Osteoblast (primary cell): ENCODE data around the gene AHI1. TPM values are rescaled to one million over a fixed set of nuclear protein-coding genes. Genes with fewer than 3 reads are reported as not detected.

Experiments used
- DNase-seq: peaks from one replicate; pipeline ENCODE4 v3.0.0; 2011; ENCODE audit warnings: low spot score, mixed read lengths; ENCODE audit not compliant: insufficient read length; ENCODE audit errors: missing footprints
- H2AFZ ChIP-seq: 2 replicates; pipeline ENCODE4 v1.6.0; 2011; ENCODE audit warnings: mild to moderate bottlenecking, low read length
- H3K27ac ChIP-seq: 2 replicates; pipeline ENCODE4 v1.5.1; 2011; ENCODE audit warnings: mild to moderate bottlenecking, low read depth, low read length, moderate library complexity
- H3K27me3 ChIP-seq: 2 replicates; pipeline ENCODE4 v1.6.0; 2012; ENCODE audit warnings: mild to moderate bottlenecking, control low read depth, inconsistent platforms, low read length, moderate library complexity; ENCODE audit not compliant: insufficient read depth
- H3K36me3 ChIP-seq: 2 replicates; pipeline ENCODE4 v1.5.1; 2011; ENCODE audit warnings: mild to moderate bottlenecking, low read length, control low read depth, moderate library complexity; ENCODE audit not compliant: insufficient read depth
- H3K4me1 ChIP-seq: 2 replicates; pipeline ENCODE4 v1.5.1; 2011; ENCODE audit warnings: mild to moderate bottlenecking, low read length, control low read depth, moderate library complexity; ENCODE audit not compliant: insufficient read depth
- H3K4me2 ChIP-seq: 2 replicates; pipeline ENCODE4 v1.6.0; 2011; ENCODE audit warnings: mild to moderate bottlenecking, low read length; ENCODE audit not compliant: insufficient read depth
- H3K4me3 ChIP-seq: fragments of 200-600 bp; sonication (generic); 3 replicates; pipeline ENCODE4 v1.5.1; 2012; ENCODE audit warnings: mild to moderate bottlenecking, low read length, inconsistent platforms; ENCODE audit not compliant: insufficient read depth
- H3K79me2 ChIP-seq: 2 replicates; pipeline ENCODE4 v1.6.0; 2012; ENCODE audit warnings: mild to moderate bottlenecking, low read length, control low read depth, inconsistent platforms; ENCODE audit not compliant: insufficient read depth
- H3K9me3 ChIP-seq: 2 replicates; pipeline ENCODE4 v1.5.1; 2011; ENCODE audit warnings: low read depth, low read length, control low read depth
- H4K20me1 ChIP-seq: 2 replicates; pipeline ENCODE4 v1.6.0; 2012; ENCODE audit warnings: mild to moderate bottlenecking, low read length, control low read depth; ENCODE audit not compliant: insufficient read depth
- CTCF ChIP-seq: IDR thresholded peaks from 2 replicates; pipeline ENCODE4 v1.5.1; 2011; ENCODE audit warnings: mild to moderate bottlenecking, low read depth, low read length, moderate library complexity; ENCODE audit errors: extremely low read depth
- total RNA-seq: library from RNA; depleted of rRNA; stranded (reverse); fragments of >200 nt; gene quantifications from 2 replicates; pipeline ENCODE4 v1.2.3, GENCODE V29; 2012

Gene AHI1
- total RNA-seq, 1 donor: 50.3 TPM

- Histone ChIP-seq H3K79me2 (no peaks in the 10 kb centered on the region), H3K4me3 (no peak overlapping the region), H3K9me3 (no peaks in the 10 kb centered on the region), H3K4me2 (no peak overlapping the region), H3K27ac (no peak overlapping the region), H3K4me1 (peaks cover 31% of the 10 kb centered on the region), H2AFZ (peak overlapping the region; percentile 23), H4K20me1 (no peaks in the 10 kb centered on the region), H3K27me3 (no peaks in the 10 kb centered on the region), H3K36me3 (no peaks in the 10 kb centered on the region)
- no peak for TF ChIP-seq CTCF
- DNase-seq: no peak
Measured at GRCh38 chr6:135532559-135532958, 35.0 kb upstream of the AHI1 start.

GRCh38 chr6:135531954-135532490 lies 34.5 kb upstream of the AHI1 start:
- Histone ChIP-seq H3K4me1 (peaks cover 26% of the 10 kb centered on the region), H3K27me3 (no peaks in the 10 kb centered on the region), H4K20me1 (no peaks in the 10 kb centered on the region), H3K4me2 (no peak overlapping the region), H3K4me3 (no peak overlapping the region), H2AFZ (peak overlapping the region; percentile 23), H3K27ac (no peak overlapping the region), H3K36me3 (no peaks in the 10 kb centered on the region), H3K79me2 (no peaks in the 10 kb centered on the region), H3K9me3 (no peaks in the 10 kb centered on the region)
- DNase-seq: no peak
- TF ChIP-seq CTCF: no peak

- Histone ChIP-seq H3K4me1 (peaks cover 7% of the 10 kb centered on the region), H3K4me2 (no peak overlapping the region), H3K36me3 (no peaks in the 10 kb centered on the region), H4K20me1 (no peaks in the 10 kb centered on the region), H3K79me2 (no peaks in the 10 kb centered on the region), H2AFZ (no peak overlapping the region), H3K9me3 (no peaks in the 10 kb centered on the region), H3K4me3 (no peak overlapping the region), H3K27me3 (no peaks in the 10 kb centered on the region), H3K27ac (no peak overlapping the region)
- DNase-seq: no peak
- no peak for TF ChIP-seq CTCF
Measured at GRCh38 chr6:135530113-135530512, 32.6 kb upstream of the AHI1 start.

GRCh38 chr6:135527960-135528249 lies 30.4 kb upstream of the AHI1 start:
- H4K20me1 ChIP-seq: no peaks in the 10 kb centered on the region

More at GRCh38 chr6:135527960-135528249, 30.4 kb upstream of the AHI1 start:
- H3K9me3 ChIP-seq: no peaks in the 10 kb centered on the region
- H3K27me3 ChIP-seq: no peaks in the 10 kb centered on the region
- no peaks in the 10 kb centered on the region for H3K36me3 ChIP-seq
- H3K79me2 ChIP-seq: no peaks in the 10 kb centered on the region
- DNase-seq: no peak
- H3K4me1 ChIP-seq: no peaks in the 10 kb centered on the region
- no peak overlapping the region for H2AFZ ChIP-seq
- TF ChIP-seq CTCF: no peak
- no peak overlapping the region for H3K4me3 ChIP-seq
- no peak overlapping the region for H3K4me2 ChIP-seq
- no peak overlapping the region for H3K27ac ChIP-seq
